Measurements from ENCODE around the gene SLC6A1.

The SLC6A1 gene

GRCh38 chr3:10988001-10988665 lies 4.4 kb upstream of the SLC6A1 start:
- Histone ChIP-seq H3K4me3 (ENCODE audit: low read depth, low read length) (no peak overlapping the region), H3K27me3 (ENCODE audit: insufficient read depth, low read depth, severe bottlenecking) (peaks cover 4% of the 10 kb centered on the region), H3K27ac (no peak overlapping the region), H3K9me3 (ENCODE audit: severe bottlenecking) (no peaks in the 10 kb centered on the region), H3K36me3 (no peaks in the 10 kb centered on the region)
- DNase-seq, result no peak
- TF ChIP-seq, protein P1, sequence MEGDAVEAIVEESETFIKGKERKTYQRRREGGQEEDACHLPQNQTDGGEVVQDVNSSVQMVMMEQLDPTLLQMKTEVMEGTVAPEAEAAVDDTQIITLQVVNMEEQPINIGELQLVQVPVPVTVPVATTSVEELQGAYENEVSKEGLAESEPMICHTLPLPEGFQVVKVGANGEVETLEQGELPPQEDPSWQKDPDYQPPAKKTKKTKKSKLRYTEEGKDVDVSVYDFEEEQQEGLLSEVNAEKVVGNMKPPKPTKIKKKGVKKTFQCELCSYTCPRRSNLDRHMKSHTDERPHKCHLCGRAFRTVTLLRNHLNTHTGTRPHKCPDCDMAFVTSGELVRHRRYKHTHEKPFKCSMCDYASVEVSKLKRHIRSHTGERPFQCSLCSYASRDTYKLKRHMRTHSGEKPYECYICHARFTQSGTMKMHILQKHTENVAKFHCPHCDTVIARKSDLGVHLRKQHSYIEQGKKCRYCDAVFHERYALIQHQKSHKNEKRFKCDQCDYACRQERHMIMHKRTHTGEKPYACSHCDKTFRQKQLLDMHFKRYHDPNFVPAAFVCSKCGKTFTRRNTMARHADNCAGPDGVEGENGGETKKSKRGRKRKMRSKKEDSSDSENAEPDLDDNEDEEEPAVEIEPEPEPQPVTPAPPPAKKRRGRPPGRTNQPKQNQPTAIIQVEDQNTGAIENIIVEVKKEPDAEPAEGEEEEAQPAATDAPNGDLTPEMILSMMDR (IDR thresholded peaks at IDR 0.05; ENCODE audit: low read depth, low read length), result no peak

DNA sequence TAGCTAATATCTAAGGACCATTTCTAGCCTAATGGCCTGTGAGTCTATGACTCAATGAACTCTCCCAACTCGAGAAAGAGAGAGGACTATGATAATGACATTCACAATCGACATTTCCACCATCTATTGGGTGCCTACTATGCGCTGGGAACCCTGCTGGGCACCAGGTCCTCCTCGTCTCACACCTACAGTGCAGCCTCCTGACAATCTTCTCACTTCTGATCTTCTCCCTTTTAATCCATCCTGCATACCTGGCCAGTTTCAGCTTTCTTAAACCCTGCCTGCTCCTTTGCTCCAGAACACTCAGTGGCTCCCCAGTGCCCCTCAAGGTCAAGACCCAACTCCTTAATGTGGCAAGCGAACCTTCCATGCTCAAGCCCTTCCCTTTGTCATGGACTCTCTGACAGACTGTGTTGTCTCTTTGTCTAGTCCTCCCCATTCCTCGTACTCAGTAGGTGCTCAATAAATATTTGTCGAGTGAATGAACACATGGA lies 3.5 kb upstream of the SLC6A1 start:
- Histone ChIP-seq H3K4me3 (ENCODE audit: low read depth, low read length) (no peak overlapping the region), H3K27ac (no peak overlapping the region), H3K9me3 (ENCODE audit: severe bottlenecking) (no peaks in the 10 kb centered on the region), H3K36me3 (no peaks in the 10 kb centered on the region), H3K27me3 (ENCODE audit: insufficient read depth, low read depth, severe bottlenecking) (peaks cover 13% of the 10 kb centered on the region)
- TF ChIP-seq, protein P1 (IDR thresholded peaks at IDR 0.05; ENCODE audit: low read depth, low read length), result no peak
- no peak for DNase-seq

DNA sequence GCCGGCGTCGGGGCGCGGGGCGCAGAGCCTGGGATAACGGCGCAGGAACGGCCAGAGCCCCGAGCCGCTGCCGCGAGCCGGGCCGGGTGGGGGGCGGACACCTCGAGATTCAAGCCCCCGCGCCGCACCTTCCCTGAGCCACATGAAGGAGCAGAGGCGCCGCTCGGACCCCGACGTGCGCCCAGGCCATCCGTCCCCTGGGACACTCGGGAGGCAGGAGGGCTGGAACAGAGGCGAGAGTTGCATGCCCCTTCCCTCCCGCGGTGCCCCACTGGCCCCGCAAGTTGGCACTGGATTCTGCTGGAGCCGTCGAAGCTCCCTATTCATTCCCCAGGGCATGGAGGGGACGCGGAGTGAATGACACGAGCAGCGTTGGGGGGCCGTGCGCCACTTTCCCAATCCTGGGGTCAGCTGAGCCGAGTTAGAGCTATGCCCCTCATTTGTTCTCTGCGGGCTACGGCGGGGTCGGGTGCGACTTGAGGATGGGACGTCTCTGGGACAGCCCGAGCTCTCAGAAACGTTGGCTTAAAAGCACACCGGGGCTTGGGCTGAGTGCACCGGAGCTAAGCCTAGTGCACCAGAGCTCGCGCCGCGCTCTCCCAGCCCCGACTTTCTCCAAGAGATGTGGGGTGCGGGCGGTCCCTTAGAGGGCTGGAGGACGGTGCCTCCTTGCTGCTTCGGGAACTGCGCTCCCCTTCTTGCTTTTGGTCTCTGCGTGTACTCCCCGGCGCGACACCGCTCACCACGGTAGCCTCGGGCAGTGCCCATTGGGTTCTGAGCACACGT lies 588 bp downstream of the SLC6A1 start:
- no peaks in the 10 kb centered on the region for H3K9me3 ChIP-seq (ENCODE audit: severe bottlenecking)
- no peaks in the 10 kb centered on the region for H3K36me3 ChIP-seq
- no peak overlapping the region for H3K27ac ChIP-seq
- TF ChIP-seq, protein P1 (IDR thresholded peaks at IDR 0.05; ENCODE audit: low read depth, low read length), result no peak
- no peak for DNase-seq
- peak overlapping the region; percentile 31 for H3K4me3 ChIP-seq (ENCODE audit: low read depth, low read length)
- H3K27me3 ChIP-seq (ENCODE audit: insufficient read depth, low read depth, severe bottlenecking), result peaks cover 28% of the 10 kb centered on the region

DNA sequence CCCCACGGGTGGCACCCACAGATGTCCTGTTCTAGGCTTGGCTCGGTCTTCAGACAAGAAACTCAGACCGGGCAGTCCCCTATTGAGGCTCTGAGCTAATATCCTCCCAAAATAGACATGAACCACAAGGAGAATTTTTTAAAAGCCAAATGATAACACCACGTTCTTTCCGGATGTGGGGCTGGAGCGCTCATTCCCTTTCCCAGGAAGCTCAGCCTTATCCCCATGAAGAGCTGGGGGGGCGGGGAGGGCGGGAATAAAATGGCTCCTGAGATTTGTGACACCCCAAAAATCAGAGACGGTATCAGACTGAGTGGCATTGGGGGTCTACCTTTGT lies 1.1 kb downstream of the SLC6A1 start:
- Histone ChIP-seq H3K27me3 (ENCODE audit: insufficient read depth, low read depth, severe bottlenecking) (peaks cover 28% of the 10 kb centered on the region), H3K27ac (no peak overlapping the region), H3K36me3 (no peaks in the 10 kb centered on the region), H3K9me3 (ENCODE audit: severe bottlenecking) (no peaks in the 10 kb centered on the region), H3K4me3 (ENCODE audit: low read depth, low read length) (no peak overlapping the region)
- DNase-seq, result no peak
- TF ChIP-seq, protein P1 (IDR thresholded peaks at IDR 0.05; ENCODE audit: low read depth, low read length), result no peak

- no peak for DNase-seq
- Histone ChIP-seq H3K9me3 (ENCODE audit: severe bottlenecking) (no peaks in the 10 kb centered on the region), H3K4me3 (ENCODE audit: low read depth, low read length) (no peak overlapping the region), H3K27me3 (ENCODE audit: insufficient read depth, low read depth, severe bottlenecking) (peaks cover 28% of the 10 kb centered on the region), H3K27ac (no peak overlapping the region), H3K36me3 (no peaks in the 10 kb centered on the region)
- TF ChIP-seq, protein P1 (IDR thresholded peaks at IDR 0.05; ENCODE audit: low read depth, low read length), result no peak
Measured at GRCh38 chr3:10994306-10994705, 1.8 kb downstream of the SLC6A1 start.
